GM23338 (cell line): ENCODE measurements around the gene CPNE7. TPM values are rescaled to one million over a fixed set of nuclear protein-coding genes. Genes with fewer than 3 reads are reported as not detected.

Experiments used
- ATAC-seq: fragments of 200-7000 bp; cut with Tn5 transposase; 3 replicates; pipeline ENCODE4 v1.9.1; 2020
- DNase-seq: peaks from one replicate; pipeline ENCODE4 v3.0.0-alpha.2; 2015; ENCODE audit warnings: low spot score
- H2AFZ ChIP-seq: fragments of 200-600 bp; sonication (generic); 2 replicates; pipeline ENCODE4 v1.8.0; 2016; ENCODE audit warnings: antibody characterized with exemption, mild to moderate bottlenecking, moderate library complexity
- H3F3A ChIP-seq: fragments of 200-600 bp; sonication (generic); replicated peaks from 2 replicates; pipeline ENCODE4 v1.8.0; 2017; ENCODE audit warnings: antibody characterized with exemption, mixed run types, low read depth
- H3K27ac ChIP-seq: fragments of 200-600 bp; sonication (generic); 2 replicates; pipeline ENCODE4 v1.6.1; 2016; ENCODE audit warnings: low read depth
- H3K27me3 ChIP-seq: fragments of 200-600 bp; sonication (generic); 2 replicates; pipeline ENCODE4 v1.8.0; 2016; ENCODE audit warnings: mild to moderate bottlenecking, mixed run types, moderate library complexity; ENCODE audit not compliant: insufficient read depth
- H3K36me3 ChIP-seq: fragments of 200-600 bp; sonication (generic); 2 replicates; pipeline ENCODE4 v1.8.0; 2016; ENCODE audit warnings: mild to moderate bottlenecking; ENCODE audit not compliant: insufficient read depth
- H3K4me1 ChIP-seq: fragments of 200-600 bp; sonication (generic); 2 replicates; pipeline ENCODE4 v1.8.0; 2016; ENCODE audit warnings: mild to moderate bottlenecking, moderate library complexity; ENCODE audit not compliant: insufficient read depth
- H3K4me2 ChIP-seq: fragments of 200-600 bp; sonication (generic); 2 replicates; pipeline ENCODE4 v1.7.1; 2017; ENCODE audit warnings: mixed run types
- H3K4me3 ChIP-seq: fragments of 200-600 bp; sonication (generic); 2 replicates; pipeline ENCODE4 v1.6.1; 2016; ENCODE audit warnings: mixed run types
- H3K79me2 ChIP-seq: fragments of 200-600 bp; sonication (generic); replicated peaks from 2 replicates; pipeline ENCODE4 v1.8.0; 2017; ENCODE audit warnings: mild to moderate bottlenecking; ENCODE audit not compliant: insufficient read depth
- H3K9me2 ChIP-seq: fragments of 200-600 bp; sonication (generic); 2 replicates; pipeline ENCODE4 v1.8.0; 2017; ENCODE audit not compliant: insufficient read depth
- H4K20me1 ChIP-seq: fragments of 200-600 bp; sonication (generic); replicated peaks from 2 replicates; pipeline ENCODE4 v1.8.0; 2017; ENCODE audit warnings: mild to moderate bottlenecking; ENCODE audit not compliant: insufficient read depth
- H3K27ac Mint-ChIP-seq: 2 replicates; pipeline ENCODE4 v1.8.0; 2020; ENCODE audit warnings: inconsistent platforms, mild to moderate bottlenecking, moderate library complexity, mixed read lengths
- H3K27me3 Mint-ChIP-seq: 3 replicates; pipeline ENCODE4 v1.8.0; 2022; ENCODE audit warnings: low read depth, mild to moderate bottlenecking, moderate library complexity, mixed read lengths, inconsistent platforms; ENCODE audit not compliant: insufficient read depth, poor library complexity
- H3K36me3 Mint-ChIP-seq: 3 replicates; pipeline ENCODE4 v1.8.0; 2021; ENCODE audit warnings: low read depth, mild to moderate bottlenecking, inconsistent platforms, moderate library complexity, mixed read lengths
- H3K4me1 Mint-ChIP-seq: 3 replicates; pipeline ENCODE4 v1.8.0; 2020; ENCODE audit warnings: mild to moderate bottlenecking, inconsistent platforms, mixed read lengths
- H3K4me3 Mint-ChIP-seq: 3 replicates; pipeline ENCODE4 v1.8.0; 2021; ENCODE audit warnings: moderate library complexity, mild to moderate bottlenecking, inconsistent platforms, mixed read lengths
- H3K9me3 Mint-ChIP-seq: 3 replicates; pipeline ENCODE4 v1.8.0; 2020; ENCODE audit warnings: moderate library complexity, mild to moderate bottlenecking, inconsistent platforms, mixed read lengths
- CREB1 ChIP-seq: fragments of 250-450 bp; sonication (Bioruptor Pico); IDR thresholded peaks from 2 replicates; pipeline ENCODE4 v1.5.0; 2020; ENCODE audit warnings: low read depth, mild to moderate bottlenecking, moderate library complexity
- CTCF ChIP-seq, 2 experiments: fragments of 200-600 bp in 1 of 2; sonication (generic) in 1 of 2; conservative IDR thresholded peaks; 2 replicates each; pipeline versions ENCODE4 v1.5.1 to v1.6.1; 2016 to 2017; ENCODE audit warnings: antibody characterized with exemption in 2 of 2, low read depth in 2 of 2, mild to moderate bottlenecking in 2 of 2, moderate library complexity in 1 of 2
- JUNB ChIP-seq: IDR thresholded peaks from one replicate; pipeline ENCODE4 v1.6.1; 2016; ENCODE audit warnings: antibody characterized with exemption; ENCODE audit not compliant: unreplicated experiment
- POLR2AphosphoS5 ChIP-seq: IDR thresholded peaks from 2 replicates; pipeline ENCODE4 v1.6.1; 2016; ENCODE audit warnings: antibody characterized with exemption, low read depth
- STAT1 ChIP-seq: IDR thresholded peaks from one replicate; pipeline ENCODE4 v1.6.1; 2016; ENCODE audit warnings: antibody characterized with exemption; ENCODE audit not compliant: unreplicated experiment
- ZNF114 ChIP-seq: fragments of 250-450 bp; sonication (Bioruptor Pico); IDR thresholded peaks from 2 replicates; pipeline ENCODE4 v1.5.0; 2020; ENCODE audit warnings: mild to moderate bottlenecking, moderate library complexity
- ZNF331 ChIP-seq: fragments of 250-450 bp; sonication (Bioruptor Pico); IDR thresholded peaks from 2 replicates; pipeline ENCODE4 v1.5.0; 2020; ENCODE audit warnings: low read depth, mild to moderate bottlenecking, moderate library complexity
- polyA plus RNA-seq: library from polyadenylated mRNA; unstranded; fragments of >200 nt; fragmentation: Nextera tagmentation; extraction: Ambion mirVana; gene quantifications from 2 replicates; pipeline ENCODE4 v1.2.1, GENCODE V29; 2016
- total RNA-seq: library from RNA; depleted of rRNA; stranded (reverse); fragments of >200 nt; shearing (Covaris generic); gene quantifications from 2 replicates; pipeline ENCODE4 v1.2.3, GENCODE V29; 2014
- TF ChIP-seq, protein P1 (sequence below): IDR thresholded peaks from one replicate; pipeline ENCODE4 v1.6.1; 2018; ENCODE audit warnings: antibody characterized with exemption; ENCODE audit not compliant: unreplicated experiment
- TF ChIP-seq, protein P2 (sequence below): IDR thresholded peaks from 2 replicates; pipeline ENCODE4 v1.6.1; 2016; ENCODE audit warnings: antibody characterized with exemption

CPNE7 gene
- total and polyA plus RNA-seq, 2 experiments from 2014 or later, result 11.2 to 15.7 TPM

DNA sequence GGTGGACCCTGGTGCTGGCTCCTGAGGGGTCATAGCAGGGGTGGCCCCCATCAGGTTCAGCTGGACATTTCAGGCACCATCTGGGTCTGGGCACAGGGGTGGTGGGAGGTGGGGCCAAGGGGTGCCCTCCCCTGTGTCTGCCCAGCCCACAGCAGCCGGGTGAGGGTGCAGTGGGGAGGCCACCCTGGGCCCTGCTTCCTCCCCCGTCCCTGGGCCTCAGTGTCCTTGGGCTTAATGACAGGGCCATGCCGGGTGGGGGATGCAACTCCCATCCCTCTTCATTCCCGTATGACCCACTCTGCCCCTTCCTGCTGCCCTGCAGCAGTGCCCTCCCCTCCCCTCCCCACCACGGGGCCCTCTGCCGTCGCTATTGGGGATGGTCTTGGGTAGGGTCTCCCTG, 10.7 kb downstream of the CPNE7 start:
- H3K79me2 ChIP-seq, result no peaks in the 10 kb centered on the region
- no peak overlapping the region for H2AFZ ChIP-seq
- H3K9me3 Mint-ChIP-seq, result peaks cover 13% of the 10 kb centered on the region
- no peak overlapping the region for H3K4me2 ChIP-seq
- no peak overlapping the region for H3K4me3 ChIP-seq
- no peaks in the 10 kb centered on the region; the same call in 2 of the 3 replicates for H3K4me1 Mint-ChIP-seq
- no peaks in the 10 kb centered on the region; the same call in none of the 2 replicates for H3F3A ChIP-seq
- no peaks in the 10 kb centered on the region for H3K27me3 ChIP-seq
- H3K36me3 Mint-ChIP-seq, result peaks cover 20% of the 10 kb centered on the region
- no peaks in the 10 kb centered on the region for H4K20me1 ChIP-seq
- H3K9me2 ChIP-seq, result no peaks in the 10 kb centered on the region
- no peak overlapping the region for H3K4me3 Mint-ChIP-seq
- no peak overlapping the region for H3K27ac Mint-ChIP-seq
- no peaks in the 10 kb centered on the region for H3K4me1 ChIP-seq
- TF ChIP-seq, protein P1, sequence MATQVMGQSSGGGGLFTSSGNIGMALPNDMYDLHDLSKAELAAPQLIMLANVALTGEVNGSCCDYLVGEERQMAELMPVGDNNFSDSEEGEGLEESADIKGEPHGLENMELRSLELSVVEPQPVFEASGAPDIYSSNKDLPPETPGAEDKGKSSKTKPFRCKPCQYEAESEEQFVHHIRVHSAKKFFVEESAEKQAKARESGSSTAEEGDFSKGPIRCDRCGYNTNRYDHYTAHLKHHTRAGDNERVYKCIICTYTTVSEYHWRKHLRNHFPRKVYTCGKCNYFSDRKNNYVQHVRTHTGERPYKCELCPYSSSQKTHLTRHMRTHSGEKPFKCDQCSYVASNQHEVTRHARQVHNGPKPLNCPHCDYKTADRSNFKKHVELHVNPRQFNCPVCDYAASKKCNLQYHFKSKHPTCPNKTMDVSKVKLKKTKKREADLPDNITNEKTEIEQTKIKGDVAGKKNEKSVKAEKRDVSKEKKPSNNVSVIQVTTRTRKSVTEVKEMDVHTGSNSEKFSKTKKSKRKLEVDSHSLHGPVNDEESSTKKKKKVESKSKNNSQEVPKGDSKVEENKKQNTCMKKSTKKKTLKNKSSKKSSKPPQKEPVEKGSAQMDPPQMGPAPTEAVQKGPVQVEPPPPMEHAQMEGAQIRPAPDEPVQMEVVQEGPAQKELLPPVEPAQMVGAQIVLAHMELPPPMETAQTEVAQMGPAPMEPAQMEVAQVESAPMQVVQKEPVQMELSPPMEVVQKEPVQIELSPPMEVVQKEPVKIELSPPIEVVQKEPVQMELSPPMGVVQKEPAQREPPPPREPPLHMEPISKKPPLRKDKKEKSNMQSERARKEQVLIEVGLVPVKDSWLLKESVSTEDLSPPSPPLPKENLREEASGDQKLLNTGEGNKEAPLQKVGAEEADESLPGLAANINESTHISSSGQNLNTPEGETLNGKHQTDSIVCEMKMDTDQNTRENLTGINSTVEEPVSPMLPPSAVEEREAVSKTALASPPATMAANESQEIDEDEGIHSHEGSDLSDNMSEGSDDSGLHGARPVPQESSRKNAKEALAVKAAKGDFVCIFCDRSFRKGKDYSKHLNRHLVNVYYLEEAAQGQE, result no peak
- no peak overlapping the region for H3K27ac ChIP-seq
- H3K36me3 ChIP-seq, result no peaks in the 10 kb centered on the region
- DNase-seq (no peak), ATAC-seq (no peak)
- peaks cover 1% of the 10 kb centered on the region for H3K27me3 Mint-ChIP-seq

DNA sequence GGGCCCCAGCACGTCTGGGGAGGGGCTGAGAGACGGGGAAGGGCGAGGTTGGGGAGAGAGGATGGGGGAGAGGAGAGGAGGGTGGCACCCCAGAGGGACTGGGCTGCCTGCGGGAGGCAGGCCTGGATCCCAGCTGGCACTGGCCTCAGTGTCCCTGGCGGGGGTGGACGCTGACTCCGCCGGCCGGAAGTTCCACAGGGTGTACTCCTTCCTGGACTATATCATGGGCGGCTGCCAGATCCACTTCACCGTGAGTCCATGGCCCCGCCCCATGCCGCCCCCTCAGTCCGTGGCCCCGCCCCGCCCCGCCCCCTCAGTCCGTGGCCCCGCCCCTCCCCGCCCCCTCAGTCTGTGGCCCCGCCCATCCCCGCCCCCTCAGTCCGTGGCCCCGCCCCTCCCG, 11.3 kb downstream of the CPNE7 start:
- Histone ChIP-seq H3F3A (no peaks in the 10 kb centered on the region; the same call in 1 of the 2 replicates), H3K79me2 (no peaks in the 10 kb centered on the region), H3K4me3 (no peak overlapping the region), H2AFZ (no peak overlapping the region), H3K36me3 (no peaks in the 10 kb centered on the region), H4K20me1 (no peaks in the 10 kb centered on the region), H3K27ac (no peak overlapping the region), H3K4me1 (no peaks in the 10 kb centered on the region), H3K9me2 (no peaks in the 10 kb centered on the region), H3K27me3 (no peaks in the 10 kb centered on the region), H3K4me2 (no peak overlapping the region)
- Mint-ChIP-seq H3K27me3 (peaks cover 5% of the 10 kb centered on the region), H3K4me1 (no peaks in the 10 kb centered on the region; the same call in 2 of the 3 replicates), H3K36me3 (peaks cover 20% of the 10 kb centered on the region), H3K9me3 (peaks cover 13% of the 10 kb centered on the region), H3K27ac (no peak overlapping the region), H3K4me3 (no peak overlapping the region)
- no peak for DNase-seq
- no peak; the same call in 2 of the 3 replicates for ATAC-seq
- TF ChIP-seq STAT1, result no peak
- TF ChIP-seq, protein P2, sequence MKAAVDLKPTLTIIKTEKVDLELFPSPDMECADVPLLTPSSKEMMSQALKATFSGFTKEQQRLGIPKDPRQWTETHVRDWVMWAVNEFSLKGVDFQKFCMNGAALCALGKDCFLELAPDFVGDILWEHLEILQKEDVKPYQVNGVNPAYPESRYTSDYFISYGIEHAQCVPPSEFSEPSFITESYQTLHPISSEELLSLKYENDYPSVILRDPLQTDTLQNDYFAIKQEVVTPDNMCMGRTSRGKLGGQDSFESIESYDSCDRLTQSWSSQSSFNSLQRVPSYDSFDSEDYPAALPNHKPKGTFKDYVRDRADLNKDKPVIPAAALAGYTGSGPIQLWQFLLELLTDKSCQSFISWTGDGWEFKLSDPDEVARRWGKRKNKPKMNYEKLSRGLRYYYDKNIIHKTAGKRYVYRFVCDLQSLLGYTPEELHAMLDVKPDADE, result no peak
- no peak for TF ChIP-seq JUNB
- no peak for TF ChIP-seq ZNF114
- no peak for TF ChIP-seq CREB1 (CRISPR knock-in tag)
- TF ChIP-seq ZNF331 (CRISPR knock-in tag), result no peak
- no peak for TF ChIP-seq POLR2AphosphoS5
- TF ChIP-seq, protein P1, result no peak
- TF ChIP-seq CTCF (conservative IDR thresholded peaks at IDR 0.05; ENCODE audit: low read depth in 2 of 2), result no peak
